ENCODE results near the gene TTC7B. TPM values are rescaled to one million over a fixed set of nuclear protein-coding genes. Genes with fewer than 3 reads are reported as not detected.
A peak's percentile ranks its signal among the peaks of the same experiment; 100 is the strongest.

TTC7B gene
- total RNA-seq, 4 donors from 2014 or later, result 0.18 to 53.6 (median 11.2) TPM

DNA sequence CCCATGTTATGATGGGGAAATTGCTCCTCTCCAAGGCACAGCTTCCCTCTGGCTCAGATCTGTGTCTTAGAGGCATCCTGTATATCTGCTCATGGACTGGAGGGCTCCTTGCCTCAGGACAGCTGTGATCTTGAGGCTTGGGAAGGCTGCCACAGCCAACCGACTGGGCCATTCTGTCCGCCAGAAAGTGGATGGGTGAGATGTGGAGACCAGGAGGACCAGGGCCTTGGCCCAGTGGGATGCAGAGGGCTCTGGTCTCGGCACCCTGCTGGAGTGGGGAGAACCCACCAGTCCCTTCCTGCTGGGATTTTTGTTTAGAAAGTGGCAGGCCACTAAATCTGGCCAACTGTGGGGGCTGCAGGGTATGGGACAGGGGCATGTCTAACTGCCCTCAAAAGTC is 270.8 kb downstream of the TTC7B start:
- peak in 1 of 3 donors; percentile 9 for DNase-seq

GRCh38 chr14:90544971-90545370 is 271.3 kb downstream of the TTC7B start:
- H3K36me3 ChIP-seq, result no peaks in the 10 kb centered on the region
- no peaks in the 10 kb centered on the region for H3K27me3 ChIP-seq
- H3K27ac ChIP-seq, result peak overlapping the region in 1 of 4 donors; percentile 24
- no peaks in the 10 kb centered on the region for H3K4me1 ChIP-seq
- no peak overlapping the region for H3K4me3 ChIP-seq
- no peaks in the 10 kb centered on the region for H3K9me3 ChIP-seq
- peak in 1 of 3 donors; percentile 30 for DNase-seq
- TF ChIP-seq, protein P1, sequence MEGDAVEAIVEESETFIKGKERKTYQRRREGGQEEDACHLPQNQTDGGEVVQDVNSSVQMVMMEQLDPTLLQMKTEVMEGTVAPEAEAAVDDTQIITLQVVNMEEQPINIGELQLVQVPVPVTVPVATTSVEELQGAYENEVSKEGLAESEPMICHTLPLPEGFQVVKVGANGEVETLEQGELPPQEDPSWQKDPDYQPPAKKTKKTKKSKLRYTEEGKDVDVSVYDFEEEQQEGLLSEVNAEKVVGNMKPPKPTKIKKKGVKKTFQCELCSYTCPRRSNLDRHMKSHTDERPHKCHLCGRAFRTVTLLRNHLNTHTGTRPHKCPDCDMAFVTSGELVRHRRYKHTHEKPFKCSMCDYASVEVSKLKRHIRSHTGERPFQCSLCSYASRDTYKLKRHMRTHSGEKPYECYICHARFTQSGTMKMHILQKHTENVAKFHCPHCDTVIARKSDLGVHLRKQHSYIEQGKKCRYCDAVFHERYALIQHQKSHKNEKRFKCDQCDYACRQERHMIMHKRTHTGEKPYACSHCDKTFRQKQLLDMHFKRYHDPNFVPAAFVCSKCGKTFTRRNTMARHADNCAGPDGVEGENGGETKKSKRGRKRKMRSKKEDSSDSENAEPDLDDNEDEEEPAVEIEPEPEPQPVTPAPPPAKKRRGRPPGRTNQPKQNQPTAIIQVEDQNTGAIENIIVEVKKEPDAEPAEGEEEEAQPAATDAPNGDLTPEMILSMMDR (IDR thresholded peaks at IDR 0.05), result no peak
- no peak for TF ChIP-seq POLR2A (IDR thresholded peaks at IDR 0.05)

More for the DNA sequence above, 270.8 kb downstream of the TTC7B start:
- H3K4me1 ChIP-seq, result no peaks in the 10 kb centered on the region
- no peak overlapping the region for H3K4me3 ChIP-seq
- no peaks in the 10 kb centered on the region for H3K27me3 ChIP-seq
- H3K9me3 ChIP-seq, result no peaks in the 10 kb centered on the region
- peak overlapping the region in 1 of 4 donors; percentile 24 for H3K27ac ChIP-seq
- H3K36me3 ChIP-seq, result no peaks in the 10 kb centered on the region
- no peak for TF ChIP-seq POLR2A (IDR thresholded peaks at IDR 0.05)
- TF ChIP-seq, protein P1 (IDR thresholded peaks at IDR 0.05), result no peak

DNA sequence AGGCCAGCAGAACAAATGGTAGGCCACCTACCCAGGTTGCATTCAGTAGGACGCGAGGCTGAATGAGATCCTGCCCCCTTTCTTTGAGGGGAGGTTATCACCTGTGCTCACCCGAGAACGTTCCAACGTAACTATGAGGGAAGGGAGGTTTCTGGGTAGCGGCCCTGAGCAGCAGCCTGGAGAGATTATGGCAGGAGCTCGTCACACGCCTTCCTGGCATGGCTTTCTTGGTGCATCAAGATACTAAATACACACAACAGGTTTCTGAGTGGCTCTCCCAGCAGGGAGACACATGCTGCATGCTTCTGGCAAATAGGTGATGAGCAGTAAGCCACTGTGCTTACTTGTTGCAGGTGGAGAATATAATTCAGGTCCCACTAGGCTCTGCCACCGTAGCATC is 271.7 kb downstream of the TTC7B start:
- H3K27ac ChIP-seq, result no peak overlapping the region
- no peak overlapping the region for H3K4me3 ChIP-seq
- H3K36me3 ChIP-seq, result no peaks in the 10 kb centered on the region
- H3K4me1 ChIP-seq, result no peaks in the 10 kb centered on the region
- peak in 1 of 3 donors; percentile 11 for DNase-seq
- H3K9me3 ChIP-seq, result no peaks in the 10 kb centered on the region
- TF ChIP-seq, protein P1 (IDR thresholded peaks at IDR 0.05), result no peak
- TF ChIP-seq POLR2A (IDR thresholded peaks at IDR 0.05), result no peak
- H3K27me3 ChIP-seq, result no peaks in the 10 kb centered on the region

GRCh38 chr14:90543876-90544275 is 272.4 kb downstream of the TTC7B start:
- peak in 1 of 3 donors; percentile 34 for DNase-seq
- Histone ChIP-seq H3K9me3 (no peaks in the 10 kb centered on the region), H3K4me3 (no peak overlapping the region), H3K27ac (no peak overlapping the region), H3K27me3 (no peaks in the 10 kb centered on the region), H3K4me1 (no peaks in the 10 kb centered on the region), H3K36me3 (no peaks in the 10 kb centered on the region)
- TF ChIP-seq, protein P1 (IDR thresholded peaks at IDR 0.05), result no peak
- TF ChIP-seq POLR2A (IDR thresholded peaks at IDR 0.05), result no peak

DNA sequence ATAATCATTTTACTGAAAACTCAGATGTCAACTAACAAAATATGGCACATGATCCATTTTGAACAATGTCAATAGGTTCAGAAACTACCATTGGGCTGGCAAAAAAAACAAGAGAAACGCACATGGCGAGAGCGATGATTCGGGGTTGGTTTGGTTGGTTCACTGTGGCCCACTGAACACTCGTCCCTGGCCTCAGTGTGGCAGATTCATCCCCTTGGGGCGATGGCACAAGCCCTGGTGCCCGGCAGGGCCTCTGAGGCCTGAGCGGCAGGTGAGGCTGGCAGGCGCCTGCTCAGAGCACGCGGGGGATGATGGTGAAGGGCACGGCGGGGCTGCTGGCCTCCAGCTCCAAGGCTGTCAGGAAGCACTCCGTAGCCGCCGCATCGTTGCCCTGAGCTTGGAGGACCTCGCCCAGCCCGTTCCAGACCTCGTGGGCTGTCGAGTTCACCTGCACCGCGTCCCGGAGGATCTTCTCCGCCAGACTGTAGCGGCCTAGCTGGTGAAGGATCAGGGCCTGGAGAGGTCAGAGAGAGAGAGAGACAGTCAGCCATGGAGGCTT is 275.1 kb downstream of the TTC7B start:
- TF ChIP-seq, protein P1 (IDR thresholded peaks at IDR 0.05), result no peak
- TF ChIP-seq POLR2A (IDR thresholded peaks at IDR 0.05), result no peak
- Histone ChIP-seq H3K9me3 (no peaks in the 10 kb centered on the region), H3K27ac (no peak overlapping the region), H3K4me1 (no peaks in the 10 kb centered on the region), H3K4me3 (no peak overlapping the region), H3K27me3 (no peaks in the 10 kb centered on the region), H3K36me3 (no peaks in the 10 kb centered on the region)
- DNase-seq, result peak in 1 of 3 donors; percentile 42

Data from Peyer's patch (tissue), 4 donors.